ENCODE measurements around the gene DCDC2B. TPM values are rescaled to one million over a fixed set of nuclear protein-coding genes. Genes with fewer than 3 reads are reported as not detected.

DCDC2B gene
- total RNA-seq, 1 experiment from 2014 or later: not detected

- no peak for DNase-seq (ENCODE audit: low spot score)
- no peaks in the 10 kb centered on the region for H3K9me3 ChIP-seq (ENCODE audit: low read depth, low read length, poor library complexity, severe bottlenecking)
- peaks cover 17% of the 10 kb centered on the region for H3K4me1 ChIP-seq (ENCODE audit: insufficient read depth, low read length, poor library complexity, severe bottlenecking)
- POLR2A ChIA-PET (ENCODE audit: low non-redundant PET): no interaction called here
- H3K27ac ChIP-seq (ENCODE audit: low read depth, low read length, poor library complexity, severe bottlenecking): peak overlapping the region; percentile 89
- BruUV-seq (replicated peaks): no TSS peak
- H3K36me3 ChIP-seq (ENCODE audit: insufficient read depth, low read length, poor library complexity, severe bottlenecking): peaks cover 21% of the 10 kb centered on the region
- peak overlapping the region; percentile 85 for H3K4me3 ChIP-seq (ENCODE audit: low read depth, low read length, poor library complexity, severe bottlenecking)
- TF ChIP-seq CTCF (conservative IDR thresholded peaks at IDR 0.05; ENCODE audit: low read depth, low read length) (no peak), EZH2 (IDR thresholded peaks at IDR 0.05; ENCODE audit: borderline replicate concordance, low read depth, low read length, poor library complexity, severe bottlenecking) (no peak)
- H3K27me3 ChIP-seq (replicated peaks; ENCODE audit: insufficient read depth, low read depth, low read length, poor library complexity): no peaks in the 10 kb centered on the region
- intact Hi-C loops (cut with micrococcal nuclease; ENCODE audit: unreplicated experiment): loop anchor here (10.0 kb wide), 1 partner anchor 114 kb away; the partner anchor contains the start of gene MARCKSL1
- CTCF ChIA-PET: interaction anchor here (0.7 kb wide), 1 partner anchor 194 kb away, joined by 4 read pairs; no protein-coding TSS in a partner anchor
Observed at GRCh38 chr1:32220746-32221580, 12.1 kb downstream of the DCDC2B start.

GRCh38 chr1:32221581-32221979, 12.7 kb downstream of the DCDC2B start:
- intact Hi-C loops (cut with micrococcal nuclease; ENCODE audit: unreplicated experiment): loop anchor here (10.0 kb wide), 1 partner anchor 113 kb away; the partner anchor contains the start of gene MARCKSL1

More at GRCh38 chr1:32221581-32221979, 12.7 kb downstream of the DCDC2B start:
- BruUV-seq (replicated peaks): TSS peak; percentile 36
- TF ChIP-seq EZH2 (IDR thresholded peaks at IDR 0.05; ENCODE audit: borderline replicate concordance, low read depth, low read length, poor library complexity, severe bottlenecking) (no peak), CTCF (conservative IDR thresholded peaks at IDR 0.05; ENCODE audit: low read depth, low read length) (no peak)
- H3K36me3 ChIP-seq (ENCODE audit: insufficient read depth, low read length, poor library complexity, severe bottlenecking): peaks cover 24% of the 10 kb centered on the region
- POLR2A ChIA-PET (ENCODE audit: low non-redundant PET): no interaction called here
- H3K4me1 ChIP-seq (ENCODE audit: insufficient read depth, low read length, poor library complexity, severe bottlenecking): peaks cover 17% of the 10 kb centered on the region
- peak overlapping the region; percentile 85 for H3K4me3 ChIP-seq (ENCODE audit: low read depth, low read length, poor library complexity, severe bottlenecking)
- no peaks in the 10 kb centered on the region for H3K9me3 ChIP-seq (ENCODE audit: low read depth, low read length, poor library complexity, severe bottlenecking)
- CTCF ChIA-PET: interaction anchor here (0.7 kb wide), 1 partner anchor 193 kb away, joined by 4 read pairs; no protein-coding TSS in a partner anchor
- no peaks in the 10 kb centered on the region for H3K27me3 ChIP-seq (replicated peaks; ENCODE audit: insufficient read depth, low read depth, low read length, poor library complexity)
- no peak for DNase-seq (ENCODE audit: low spot score)
- H3K27ac ChIP-seq (ENCODE audit: low read depth, low read length, poor library complexity, severe bottlenecking): peak overlapping the region; percentile 89

All from A673 (cell line).